Astrocyte (in vitro differentiated cells and primary cell): ENCODE data around the gene FLT1. TPM values are rescaled to one million over a fixed set of nuclear protein-coding genes. Genes with fewer than 3 reads are reported as not detected.
A peak's percentile ranks its signal among the peaks of the same experiment; 100 is the strongest.

Experiments
- DNase-seq: peaks from one replicate; pipeline ENCODE4 v3.0.0-alpha.2; 2010; ENCODE audit warnings: low read depth
- FAIRE-seq: peaks from 2 replicates; lab custom pipeline; 2011; peaks lifted over from hg19 to GRCh38; lab: Jason Lieb, UNC
- H2AFZ ChIP-seq: 2 replicates; pipeline ENCODE4 v1.6.0; 2012; ENCODE audit warnings: low read depth, low read length, inconsistent platforms
- H3K27ac ChIP-seq: 2 replicates; pipeline ENCODE4 v1.5.1; 2011; ENCODE audit warnings: low read depth, low read length, inconsistent platforms
- H3K27me3 ChIP-seq: 2 replicates; pipeline ENCODE4 v1.6.0; 2011; ENCODE audit warnings: low read length, inconsistent platforms; ENCODE audit not compliant: insufficient read depth
- H3K36me3 ChIP-seq: 2 replicates; pipeline ENCODE4 v1.5.1; 2011; ENCODE audit warnings: low read length, inconsistent platforms; ENCODE audit not compliant: insufficient read depth
- H3K4me1 ChIP-seq: 2 replicates; pipeline ENCODE4 v1.5.1; 2011; ENCODE audit warnings: low read length, inconsistent platforms; ENCODE audit not compliant: insufficient read depth
- H3K4me2 ChIP-seq: 2 replicates; pipeline ENCODE4 v1.6.0; 2012; ENCODE audit warnings: low read length, inconsistent platforms
- H3K4me3 ChIP-seq: 2 replicates; pipeline ENCODE4 v1.5.1; 2011; ENCODE audit warnings: low read depth, mild to moderate bottlenecking, low read length, inconsistent platforms; ENCODE audit not compliant: insufficient read depth
- H3K79me2 ChIP-seq: 2 replicates; pipeline ENCODE4 v1.6.0; 2012; ENCODE audit warnings: mild to moderate bottlenecking, low read length, inconsistent platforms; ENCODE audit not compliant: insufficient read depth
- H3K9ac ChIP-seq: 2 replicates; pipeline ENCODE4 v1.6.0; 2012; ENCODE audit warnings: mild to moderate bottlenecking, low read length, inconsistent platforms
- H3K9me3 ChIP-seq: 2 replicates; pipeline ENCODE4 v1.5.1; 2012; ENCODE audit warnings: low read depth, mild to moderate bottlenecking, low read length, inconsistent platforms; ENCODE audit not compliant: insufficient read depth
- H4K20me1 ChIP-seq: 2 replicates; pipeline ENCODE4 v1.6.0; 2012; ENCODE audit warnings: low read length, inconsistent platforms; ENCODE audit not compliant: insufficient read depth
- H3K27ac Mint-ChIP-seq: one replicate; pipeline ENCODE4 v1.8.0; 2021; ENCODE audit warnings: mild to moderate bottlenecking, mixed read lengths; ENCODE audit not compliant: unreplicated experiment
- H3K27me3 Mint-ChIP-seq: one replicate; pipeline ENCODE4 v1.8.0; 2021; ENCODE audit warnings: low read depth, mixed read lengths; ENCODE audit not compliant: unreplicated experiment
- H3K36me3 Mint-ChIP-seq: one replicate; pipeline ENCODE4 v1.8.0; 2021; ENCODE audit warnings: low read depth, mixed read lengths; ENCODE audit not compliant: unreplicated experiment
- H3K4me1 Mint-ChIP-seq: one replicate; pipeline ENCODE4 v1.8.0; 2021; ENCODE audit warnings: low read depth, mixed read lengths; ENCODE audit not compliant: unreplicated experiment
- H3K4me3 Mint-ChIP-seq: one replicate; pipeline ENCODE4 v1.8.0; 2021; ENCODE audit warnings: mild to moderate bottlenecking, moderate library complexity, mixed read lengths; ENCODE audit not compliant: unreplicated experiment
- H3K9me3 Mint-ChIP-seq: one replicate; pipeline ENCODE4 v1.8.0; 2021; ENCODE audit warnings: mild to moderate bottlenecking, mixed read lengths; ENCODE audit not compliant: unreplicated experiment
- EZH2 ChIP-seq: IDR thresholded peaks from 2 replicates; pipeline ENCODE4 v1.6.1; 2012; ENCODE audit warnings: mild to moderate bottlenecking, low read length, inconsistent platforms; ENCODE audit not compliant: insufficient read depth
- total RNA-seq: library from RNA; stranded (reverse); gene quantifications from 2 replicates; pipeline ENCODE4 v1.2.1, GENCODE V29; 2021
- TF ChIP-seq, protein P1 (sequence below): IDR thresholded peaks from 2 replicates; pipeline ENCODE4 v1.5.1; 2011; ENCODE audit warnings: low read depth, mild to moderate bottlenecking, inconsistent platforms, low read length, moderate library complexity; ENCODE audit not compliant: insufficient read depth

Gene FLT1
- total RNA-seq, 1 donor from 2014 or later: 7.3 TPM

DNA sequence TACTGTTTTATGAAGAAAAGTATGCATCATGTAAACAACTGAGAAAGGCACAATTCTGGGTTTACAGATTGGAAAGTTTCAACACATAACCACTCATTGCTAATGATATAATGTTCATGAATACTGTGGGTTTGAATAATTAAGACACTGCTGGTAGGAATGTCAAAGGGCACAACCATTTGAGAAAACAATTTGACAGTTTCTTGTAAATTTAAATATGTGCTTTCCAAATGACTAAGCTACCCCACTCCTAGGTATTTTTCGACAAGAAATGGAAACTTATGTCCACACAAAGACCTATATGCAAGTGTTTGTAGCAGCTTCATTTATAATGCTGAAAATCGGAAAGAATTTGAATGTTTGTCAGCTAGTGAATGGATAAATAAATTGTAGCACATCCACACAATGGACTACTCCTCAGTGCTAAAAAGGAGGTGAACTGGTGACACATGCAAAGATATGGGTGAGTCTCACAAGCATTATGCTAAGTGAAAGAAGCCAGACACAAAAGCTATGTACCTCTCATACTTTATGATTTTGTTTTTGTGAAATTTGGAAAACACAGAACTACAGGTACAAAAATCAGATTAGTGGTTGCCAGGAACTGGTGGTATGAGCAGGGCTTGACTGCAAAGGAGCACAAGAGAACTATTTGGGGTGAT lies 44.8 kb upstream of the FLT1 start:
- Histone ChIP-seq H3K27me3 (no peaks in the 10 kb centered on the region), H3K4me1 (no peaks in the 10 kb centered on the region), H2AFZ (no peak overlapping the region), H3K36me3 (no peaks in the 10 kb centered on the region), H3K4me3 (no peak overlapping the region), H4K20me1 (no peaks in the 10 kb centered on the region), H3K79me2 (no peaks in the 10 kb centered on the region), H3K4me2 (no peak overlapping the region), H3K9me3 (peaks cover 7% of the 10 kb centered on the region), H3K9ac (no peak overlapping the region), H3K27ac (no peak overlapping the region)
- Mint-ChIP-seq H3K9me3 (peaks cover 17% of the 10 kb centered on the region), H3K4me3 (no peak overlapping the region), H3K27ac (no peak overlapping the region), H3K36me3 (peaks cover 3% of the 10 kb centered on the region), H3K27me3 (peaks cover 7% of the 10 kb centered on the region), H3K4me1 (peaks cover 2% of the 10 kb centered on the region)
- no peak for DNase-seq
- TF ChIP-seq, protein P1, sequence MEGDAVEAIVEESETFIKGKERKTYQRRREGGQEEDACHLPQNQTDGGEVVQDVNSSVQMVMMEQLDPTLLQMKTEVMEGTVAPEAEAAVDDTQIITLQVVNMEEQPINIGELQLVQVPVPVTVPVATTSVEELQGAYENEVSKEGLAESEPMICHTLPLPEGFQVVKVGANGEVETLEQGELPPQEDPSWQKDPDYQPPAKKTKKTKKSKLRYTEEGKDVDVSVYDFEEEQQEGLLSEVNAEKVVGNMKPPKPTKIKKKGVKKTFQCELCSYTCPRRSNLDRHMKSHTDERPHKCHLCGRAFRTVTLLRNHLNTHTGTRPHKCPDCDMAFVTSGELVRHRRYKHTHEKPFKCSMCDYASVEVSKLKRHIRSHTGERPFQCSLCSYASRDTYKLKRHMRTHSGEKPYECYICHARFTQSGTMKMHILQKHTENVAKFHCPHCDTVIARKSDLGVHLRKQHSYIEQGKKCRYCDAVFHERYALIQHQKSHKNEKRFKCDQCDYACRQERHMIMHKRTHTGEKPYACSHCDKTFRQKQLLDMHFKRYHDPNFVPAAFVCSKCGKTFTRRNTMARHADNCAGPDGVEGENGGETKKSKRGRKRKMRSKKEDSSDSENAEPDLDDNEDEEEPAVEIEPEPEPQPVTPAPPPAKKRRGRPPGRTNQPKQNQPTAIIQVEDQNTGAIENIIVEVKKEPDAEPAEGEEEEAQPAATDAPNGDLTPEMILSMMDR: no peak
- TF ChIP-seq EZH2: no peak
- no peak for FAIRE-seq

GRCh38 chr13:28538932-28539331 lies 44.0 kb upstream of the FLT1 start:
- Histone ChIP-seq H3K27ac (no peak overlapping the region), H4K20me1 (no peaks in the 10 kb centered on the region), H3K9ac (no peak overlapping the region), H3K4me1 (no peaks in the 10 kb centered on the region), H2AFZ (no peak overlapping the region), H3K36me3 (no peaks in the 10 kb centered on the region), H3K79me2 (no peaks in the 10 kb centered on the region), H3K4me3 (no peak overlapping the region), H3K9me3 (peaks cover 5% of the 10 kb centered on the region), H3K4me2 (no peak overlapping the region), H3K27me3 (no peaks in the 10 kb centered on the region)
- H3K4me1 Mint-ChIP-seq: peaks cover 2% of the 10 kb centered on the region
- H3K4me3 Mint-ChIP-seq: no peak overlapping the region
- peaks cover 8% of the 10 kb centered on the region for H3K27me3 Mint-ChIP-seq
- no peak for TF ChIP-seq EZH2
- no peak overlapping the region for H3K27ac Mint-ChIP-seq
- DNase-seq (no peak), FAIRE-seq (no peak)
- peaks cover 18% of the 10 kb centered on the region for H3K9me3 Mint-ChIP-seq
- peaks cover 3% of the 10 kb centered on the region for H3K36me3 Mint-ChIP-seq

DNA sequence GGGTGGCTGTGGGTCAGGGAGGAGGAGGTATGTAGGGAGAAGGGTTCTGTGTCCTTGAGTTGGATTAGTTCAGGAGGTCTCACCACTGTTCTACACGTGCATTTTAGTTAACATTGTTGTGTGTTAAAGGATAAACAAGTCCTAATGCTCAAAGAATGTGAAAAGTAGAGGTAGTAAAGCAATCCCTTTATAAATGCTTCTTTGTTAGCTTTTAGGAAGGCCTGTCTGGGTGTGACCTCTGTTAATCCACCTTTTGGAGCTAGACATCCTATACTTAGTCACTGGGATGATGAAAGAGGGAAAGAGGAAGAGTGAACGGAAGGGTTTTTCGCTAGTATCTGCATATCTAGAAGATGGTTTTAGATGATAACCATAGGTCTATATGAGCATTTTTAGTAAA lies 42.2 kb upstream of the FLT1 start:
- DNase-seq: no peak
- Mint-ChIP-seq H3K36me3 (no peaks in the 10 kb centered on the region), H3K27ac (no peak overlapping the region), H3K9me3 (peaks cover 10% of the 10 kb centered on the region), H3K4me1 (peaks cover 2% of the 10 kb centered on the region), H3K27me3 (peaks cover 12% of the 10 kb centered on the region), H3K4me3 (no peak overlapping the region)
- Histone ChIP-seq H3K4me3 (no peak overlapping the region), H4K20me1 (no peaks in the 10 kb centered on the region), H3K79me2 (no peaks in the 10 kb centered on the region), H3K4me1 (no peaks in the 10 kb centered on the region), H3K27ac (no peak overlapping the region), H2AFZ (no peak overlapping the region), H3K27me3 (no peaks in the 10 kb centered on the region), H3K9me3 (no peaks in the 10 kb centered on the region), H3K4me2 (no peak overlapping the region), H3K9ac (no peak overlapping the region), H3K36me3 (no peaks in the 10 kb centered on the region)
- TF ChIP-seq, protein P1: no peak
- TF ChIP-seq EZH2: no peak
- FAIRE-seq: peak; percentile 79
